GF-D8 (cell line): ENCODE results near the gene ADM5.

Experiments
- DNase-seq: peaks from one replicate; lab custom pipeline; 2025; lab: John Stamatoyannopoulos, UW

The ADM5 gene

GRCh38 chr19:49689133-49690078 lies at the start of gene ADM5:
ADM5 (plus strand) TSS chr19:49689594; CDS start chr19:49689838, 244 bp downstream.
- no peak for DNase-seq

- DNase-seq, result peak; percentile 99
Measured at GRCh38 chr19:49640113-49640898, 49.1 kb upstream of the ADM5 start, which contains the start of gene RRAS. RRAS (minus strand) TSS chr19:49640143; CDS start chr19:49640098, 45 bp downstream.

- peak; percentile 98 for DNase-seq
Measured at GRCh38 chr19:49641688-49642491, 47.5 kb upstream of the ADM5 start, which contains the start of gene SCAF1. SCAF1 (plus strand) TSS chr19:49642209; CDS start chr19:49645027, 2,818 bp downstream.

- DNase-seq, result no peak
Measured at GRCh38 chr19:49642492-49643035, 46.8 kb upstream of the ADM5 start.

GRCh38 chr19:49643466-49643865 lies 45.9 kb upstream of the ADM5 start:
- no peak for DNase-seq

- no peak for DNase-seq
Measured at GRCh38 chr19:49645592-49645991, 43.8 kb upstream of the ADM5 start.

GRCh38 chr19:49645995-49646394 lies 43.4 kb upstream of the ADM5 start:
- DNase-seq, result no peak

GRCh38 chr19:49646586-49646985 lies 42.8 kb upstream of the ADM5 start:
- no peak for DNase-seq

GRCh38 chr19:49651029-49651819 lies 38.2 kb upstream of the ADM5 start:
- DNase-seq, result no peak

GRCh38 chr19:49651820-49652550 lies 37.4 kb upstream of the ADM5 start:
- no peak for DNase-seq

GRCh38 chr19:49652551-49653465 lies 36.6 kb upstream of the ADM5 start:
- DNase-seq, result no peak

GRCh38 chr19:49653466-49653806 lies 36.0 kb upstream of the ADM5 start:
- no peak for DNase-seq

GRCh38 chr19:49654581-49654980 lies 34.8 kb upstream of the ADM5 start:
- DNase-seq, result no peak

- no peak for DNase-seq
Measured at GRCh38 chr19:49655570-49656455, 33.6 kb upstream of the ADM5 start.

- no peak for DNase-seq
Measured at GRCh38 chr19:49656456-49657109, 32.8 kb upstream of the ADM5 start.

- no peak for DNase-seq
Measured at GRCh38 chr19:49657493-49658138, 31.8 kb upstream of the ADM5 start.

- no peak for DNase-seq
Measured at GRCh38 chr19:49658139-49658517, 31.3 kb upstream of the ADM5 start.
